Left colon (tissue), 2 donors: ENCODE data around the gene FAM163B. TPM values are rescaled to one million over a fixed set of nuclear protein-coding genes. Genes with fewer than 3 reads are reported as not detected.
"Not testable (repeated sequence)": the region's sequence is repeated elsewhere in the genome, so short reads cannot be mapped to it uniquely, and the experiment has no call there.

ENCODE experiments used
- ATAC-seq: fragments of 200-7000 bp; cut with Tn5 transposase; one replicate; pipeline ENCODE4 v1.9.1; 2020; ENCODE audit warnings: mild to moderate bottlenecking, moderate library complexity
- DNase-seq, 2 donors: peaks; one replicate each; pipeline ENCODE4 v3.0.0-alpha.2; 2020
- intact Hi-C, 2 donors: fragments of 100-400 bp; cut with DNase I in 1 of 2; cut with micrococcal nuclease in 1 of 2; formaldehyde crosslinking; loops; one replicate each; pipeline versions ENCODE4 v1.11.2 to v1.14.0; 2022; cut with DNase I, micrococcal nuclease
- total RNA-seq, 2 donors: library from RNA; stranded (reverse); fragmentation: NEBNext Ultra II Directional; extraction: Animal tissue kit (Norgen Biotek cat#: 25700); gene quantifications; one replicate each; pipeline ENCODE4 v1.2.1, GENCODE V29; 2021
- donor health status: DM: no; HTN: no; CAD: no.
- donor health status: DM: yes; HTN: yes; CAD: no.

FAM163B gene
- total RNA-seq, 2 donors from 2014 or later = 0.27 to 1.2 TPM

- no peak for DNase-seq
- intact Hi-C loops = no loop called here
- ATAC-seq = no peak
These were observed 32.9 kb downstream of the FAM163B start for GRCh38 chr9:133576031-133576874.

DNA sequence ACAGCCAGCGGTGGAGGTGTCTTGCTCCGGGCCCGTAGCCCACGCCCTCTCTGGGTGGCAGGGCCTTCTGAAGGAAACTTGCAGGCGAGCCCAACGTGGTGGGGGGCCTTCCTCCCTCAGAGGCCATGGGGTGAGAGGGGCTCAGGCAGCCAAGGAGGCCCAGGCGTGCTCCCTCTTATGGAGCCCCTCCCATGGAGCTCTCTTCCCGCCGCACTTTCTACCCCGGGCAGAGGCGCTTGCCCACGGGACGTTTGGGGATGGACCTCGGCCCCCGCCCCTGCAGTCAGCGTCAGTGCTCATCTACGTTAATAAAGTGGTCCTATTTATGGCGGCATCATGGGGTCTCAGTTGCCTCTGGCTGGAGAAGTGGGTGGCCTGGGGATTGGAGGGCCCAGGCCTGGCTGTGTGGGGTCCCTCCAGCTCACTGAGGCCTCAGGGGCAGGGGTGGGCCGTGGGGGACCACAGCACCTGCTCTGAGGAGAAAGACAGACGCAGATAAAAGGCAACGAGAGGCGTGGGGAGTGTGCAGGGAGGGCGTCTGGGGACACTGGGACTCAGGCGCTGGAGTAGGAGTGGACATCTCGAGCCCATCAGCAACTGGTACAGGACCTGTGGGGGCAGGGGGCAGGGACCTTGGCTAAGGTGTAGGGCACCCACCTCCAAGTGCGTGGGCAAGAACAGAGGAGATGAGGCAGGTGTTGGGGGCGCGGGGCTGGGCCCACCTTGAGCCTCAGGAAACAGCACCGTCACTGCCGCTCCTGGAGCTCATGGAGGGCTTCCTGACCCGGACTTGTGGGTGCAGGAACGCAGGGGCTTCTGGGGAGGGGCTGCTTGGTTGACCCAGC is 33.8 kb downstream of the FAM163B start:
- ATAC-seq = no peak
- no peak for DNase-seq
- intact Hi-C loops = no loop called here

- intact Hi-C loops = no loop called here
- ATAC-seq (no peak), DNase-seq (no peak)
These were observed 34.4 kb downstream of the FAM163B start for GRCh38 chr9:133574771-133575170.

- intact Hi-C loops = no loop called here
- DNase-seq (no peak), ATAC-seq (no peak)
These were observed 35.2 kb downstream of the FAM163B start for GRCh38 chr9:133573791-133574515.

DNA sequence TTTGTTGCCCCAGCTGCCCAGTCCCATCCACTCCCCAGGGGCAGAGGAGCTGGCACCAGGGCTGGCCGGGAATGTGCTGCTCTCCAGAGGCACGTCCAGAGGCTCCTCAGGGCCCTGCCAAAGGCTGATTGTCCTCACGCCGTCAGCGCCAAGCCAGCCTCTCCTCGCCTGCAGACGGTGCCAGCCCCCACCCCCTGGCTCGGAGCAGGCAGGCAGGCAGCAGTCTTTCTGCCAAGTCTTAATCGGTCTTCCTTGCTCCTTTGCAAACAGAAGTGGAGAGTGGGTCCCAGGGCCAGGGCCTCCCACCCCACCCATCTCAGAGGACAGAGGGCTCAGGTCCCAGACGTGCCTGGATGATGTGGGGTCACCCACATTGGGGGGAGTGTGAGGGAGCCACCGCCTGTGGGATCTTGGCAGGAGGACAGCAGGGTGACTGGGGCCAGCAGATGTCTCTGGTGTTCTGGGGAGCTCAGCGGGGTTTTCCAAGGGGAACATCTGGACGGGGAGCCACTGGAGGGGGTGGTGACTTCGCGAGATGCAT is 36.3 kb downstream of the FAM163B start:
- peak; percentile 29 for ATAC-seq
- intact Hi-C loops = no loop called here
- peak in 1 of 2 donors; percentile 62 for DNase-seq

- intact Hi-C loops = no loop called here
- DNase-seq = no peak
These were observed 37.1 kb downstream of the FAM163B start for GRCh38 chr9:133571896-133572595.

DNA sequence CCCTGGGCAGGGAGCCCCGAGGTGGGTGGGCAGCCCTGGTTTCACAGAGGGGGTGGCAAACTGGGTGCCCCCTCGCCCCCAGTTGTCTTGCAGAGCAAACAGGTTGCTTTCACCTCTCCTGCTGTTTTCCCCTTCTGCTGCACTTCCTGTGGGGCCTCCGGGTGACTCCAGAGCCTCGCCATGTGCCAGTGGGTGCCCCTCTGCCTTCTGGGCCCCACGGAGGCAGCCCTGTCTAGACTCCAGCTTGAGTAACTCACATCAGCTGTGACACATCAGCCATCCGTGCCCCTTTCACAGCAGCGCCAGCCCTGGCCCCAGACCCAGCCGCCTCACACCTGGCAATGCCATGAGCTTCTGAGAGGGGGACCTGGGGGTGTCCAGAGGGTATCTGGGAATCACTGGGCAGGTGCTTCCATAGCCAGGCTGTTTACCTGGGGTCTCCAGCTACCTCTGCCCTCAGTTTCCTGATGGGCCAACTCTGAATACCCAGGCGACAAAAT is 37.7 kb downstream of the FAM163B start:
- no peak for ATAC-seq
- intact Hi-C loops = no loop called here

More at GRCh38 chr9:133571896-133572595, 37.1 kb downstream of the FAM163B start:
- ATAC-seq = no peak

GRCh38 chr9:133570691-133571080 is 38.5 kb downstream of the FAM163B start:
- ATAC-seq = no peak
- no peak for DNase-seq
- intact Hi-C loops = no loop called here

More for the DNA sequence above, 37.7 kb downstream of the FAM163B start:
- DNase-seq = no peak

- DNase-seq (no peak), ATAC-seq (no peak)
These were observed 39.1 kb downstream of the FAM163B start for GRCh38 chr9:133569891-133570690.

DNA sequence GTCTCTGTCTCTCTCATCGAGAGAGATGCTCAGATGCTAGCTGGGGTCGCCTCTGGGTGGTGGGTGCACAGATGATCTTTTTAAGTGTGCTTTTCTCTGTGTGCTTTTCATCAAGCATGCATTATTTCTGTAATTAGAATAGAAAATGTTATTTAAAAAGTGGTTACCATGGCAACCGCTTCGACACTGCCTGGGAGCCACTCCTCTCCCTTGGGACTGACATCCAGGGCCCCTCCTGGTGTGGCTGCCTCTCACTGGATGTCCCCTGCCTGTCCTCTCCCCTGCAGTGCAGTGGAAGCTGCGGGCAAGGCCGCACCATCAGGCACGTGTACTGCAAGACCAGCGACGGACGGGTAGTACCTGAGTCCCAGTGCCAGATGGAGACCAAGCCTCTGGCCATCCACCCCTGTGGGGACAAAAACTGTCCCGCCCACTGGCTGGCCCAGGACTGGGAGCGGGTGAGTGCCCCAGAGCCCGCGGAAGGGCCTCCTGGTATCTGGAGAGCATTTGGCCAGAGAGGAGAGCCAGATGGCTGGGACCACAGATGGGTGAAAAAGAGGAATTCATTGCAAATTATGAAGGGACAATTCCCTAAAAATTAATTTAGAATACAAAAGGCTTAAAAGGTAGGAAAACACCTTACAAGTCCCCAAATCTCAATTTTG is 39.9 kb downstream of the FAM163B start:
- DNase-seq (no peak), ATAC-seq (no peak)
- intact Hi-C loops = no loop called here

More at GRCh38 chr9:133569891-133570690, 39.1 kb downstream of the FAM163B start:
- intact Hi-C loops = no loop called here

- intact Hi-C loops = no loop called here
- ATAC-seq = no peak
- no peak for DNase-seq
These were observed 41.0 kb downstream of the FAM163B start for GRCh38 chr9:133568186-133568585.

GRCh38 chr9:133566817-133567216 is 42.4 kb downstream of the FAM163B start:
- intact Hi-C loops = no loop called here
- no peak for ATAC-seq
- no peak for DNase-seq

DNA sequence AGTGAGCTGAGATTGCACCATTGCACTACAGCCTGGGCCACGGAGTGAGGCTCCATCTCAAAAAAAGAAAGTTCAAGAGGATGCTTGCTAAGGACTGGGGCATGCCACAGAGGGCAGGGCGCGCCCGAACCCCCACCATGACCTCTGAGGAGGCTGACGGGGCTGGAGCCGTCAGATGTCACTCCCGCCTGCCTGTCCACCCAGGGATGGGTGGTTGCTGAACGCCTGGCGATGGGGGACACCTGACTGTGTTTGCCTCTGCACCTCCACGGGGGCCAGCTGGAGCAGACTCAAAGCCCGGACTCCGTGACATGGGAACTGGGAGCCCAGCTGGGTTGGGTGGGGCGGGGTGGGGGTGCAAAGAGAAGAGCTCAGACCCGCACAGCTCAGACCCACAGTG is 42.8 kb downstream of the FAM163B start:
- intact Hi-C loops = no loop called here
- DNase-seq (no peak), ATAC-seq (no peak)

DNA sequence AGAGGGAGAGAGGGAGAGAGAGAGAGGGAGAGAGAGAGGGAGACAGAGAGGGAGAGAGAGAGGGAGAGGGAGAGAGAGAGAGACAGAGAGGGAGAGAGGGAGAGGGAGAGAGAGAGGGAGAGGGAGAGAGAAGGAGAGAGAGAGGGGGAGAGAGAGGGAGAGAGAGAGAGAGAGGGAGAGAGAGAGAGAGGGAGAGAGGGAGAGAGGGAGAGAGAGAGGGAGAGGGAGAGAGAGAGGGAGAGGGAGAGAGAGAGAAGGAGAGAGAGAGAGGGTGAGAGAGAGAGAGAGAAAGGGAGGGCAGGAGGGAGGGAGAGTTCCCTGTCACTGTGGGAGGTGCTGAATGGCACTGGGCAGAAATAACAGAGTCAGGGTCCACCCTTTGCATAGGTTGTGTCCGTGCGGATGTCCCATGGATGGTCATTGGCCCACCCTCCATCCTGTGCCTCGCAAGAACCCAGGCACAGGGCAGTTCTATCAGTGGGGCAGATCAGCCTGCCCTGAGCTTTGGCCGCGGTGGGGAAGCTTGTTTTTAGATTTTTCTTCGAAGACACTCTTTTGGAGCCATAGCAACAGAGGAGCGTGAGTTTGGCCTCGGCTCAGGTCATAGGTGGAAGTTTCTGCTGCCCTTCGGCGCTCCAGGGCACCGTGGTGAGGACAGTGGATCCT is 44.6 kb downstream of the FAM163B start:
- intact Hi-C loops = no loop called here
- ATAC-seq (no peak), DNase-seq (no peak)

GRCh38 chr9:133563814-133564213 is 45.4 kb downstream of the FAM163B start:
- intact Hi-C loops, DNase-seq, ATAC-seq: not testable (repeated sequence)

GRCh38 chr9:133563291-133563796 is 45.8 kb downstream of the FAM163B start:
- peak; percentile 93 for ATAC-seq
- intact Hi-C loops = no loop called here
- peak; percentile 64 to 67 for DNase-seq
